Adrenal gland (tissue), 5 donors: ENCODE measurements around the gene DEF6.

Experiments used
- CTCF ChIP-seq, 6 experiments: fragments of 450-650 bp in 4 of 6; fragments of 200-600 bp in 2 of 6; sonication (generic) in 1 of 6; IDR thresholded peaks; 1 replicate in 5 of 6; 2 replicates in 1 of 6; pipeline versions ENCODE4 v1.5.1 to v1.8.0; 2016 to 2021; ENCODE audit warnings: antibody characterized with exemption in 6 of 6, mild to moderate bottlenecking in 2 of 6, moderate library complexity in 1 of 6
- POLR2A ChIP-seq, 2 donors: fragments of 450-650 bp; IDR thresholded peaks; one replicate each; pipeline ENCODE4 v1.6.1; 2017; ENCODE audit warnings: antibody characterized with exemption in 2 of 2, mild to moderate bottlenecking in 2 of 2, moderate library complexity in 1 of 2
- donor health status: DM: no; HTN: no; CAD: no.

GRCh38 chr6:35366204-35366596 is 68.6 kb downstream of the DEF6 start:
- TF ChIP-seq CTCF (IDR thresholded peaks at IDR 0.05) (no peak), POLR2A (IDR thresholded peaks at IDR 0.05) (no peak)
